Measurements from ENCODE around the gene PKHD1.
"Not testable (repeated sequence)": the region's sequence is repeated elsewhere in the genome, so short reads cannot be mapped to it uniquely, and the experiment has no call there.

The PKHD1 gene

DNA sequence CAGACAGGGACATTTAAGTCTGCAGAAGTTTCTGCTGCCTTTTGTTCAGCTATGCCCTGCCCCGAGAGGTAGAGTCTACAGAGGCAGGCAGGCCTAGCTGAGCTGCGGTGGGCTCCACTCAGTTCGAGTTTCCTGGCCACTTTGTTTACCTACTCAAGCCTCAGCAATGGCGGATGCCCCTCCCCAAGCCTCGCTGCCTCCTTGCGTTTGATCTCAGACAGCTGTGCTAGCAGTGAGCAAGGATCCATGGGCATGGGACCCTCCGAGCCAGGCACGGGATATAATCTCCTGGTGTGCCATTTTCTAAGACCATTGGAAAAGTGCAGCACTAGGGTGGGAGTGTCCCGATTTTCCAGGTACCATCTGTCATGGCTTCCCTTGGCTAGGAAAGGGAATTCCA, 164.9 kb downstream of the PKHD1 start:
- not testable (repeated sequence) for DNase-seq

GRCh38 chr6:51918347-51918746, 169.1 kb downstream of the PKHD1 start:
- DNase-seq = not testable (repeated sequence)

DNA sequence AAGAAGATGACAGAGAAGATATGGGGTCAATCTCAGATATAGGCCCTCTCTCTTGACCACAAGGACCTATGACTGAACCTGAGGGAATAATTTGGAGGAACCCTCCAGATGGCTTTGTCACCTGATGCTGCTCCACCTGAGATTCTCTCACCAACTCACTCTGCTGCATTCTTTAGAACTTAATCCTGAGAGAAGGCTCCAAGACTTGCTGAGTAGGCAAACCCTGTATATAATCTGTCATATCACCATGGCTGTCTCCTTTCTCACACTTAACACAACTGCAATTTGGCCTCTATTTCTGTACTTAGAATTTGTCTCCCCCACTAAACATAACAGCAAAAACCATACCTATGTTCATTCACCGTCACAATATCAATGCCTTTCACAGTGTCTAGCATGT, 172.3 kb downstream of the PKHD1 start:
- DNase-seq = no peak

- DNase-seq = peak; percentile 90 to 95
Measured at GRCh38 chr6:51913265-51913664, 174.1 kb downstream of the PKHD1 start.

GRCh38 chr6:51910851-51911250, 176.6 kb downstream of the PKHD1 start:
- DNase-seq = no peak

DNA sequence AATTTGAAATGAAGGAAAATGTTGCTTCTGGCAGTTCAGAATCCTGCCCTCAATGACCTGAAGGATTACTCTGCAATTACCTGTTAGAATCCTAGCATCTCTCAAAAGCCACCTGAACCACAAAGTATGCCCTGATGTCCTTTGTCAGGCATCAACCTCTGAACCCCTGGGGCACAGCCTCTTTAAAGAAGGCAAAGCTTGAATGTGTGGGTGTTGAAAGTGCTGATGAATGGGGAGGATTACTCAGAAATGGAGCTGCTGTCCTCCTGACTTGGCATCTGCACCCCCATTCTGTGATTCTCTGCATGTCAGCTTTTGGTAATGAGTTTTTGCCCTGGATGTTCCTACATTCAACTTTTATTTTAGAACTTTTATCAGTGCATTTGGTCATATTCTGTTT, 179.2 kb downstream of the PKHD1 start:
- DNase-seq = no peak

GRCh38 chr6:51901766-51902764, 185.3 kb downstream of the PKHD1 start:
- no peak for DNase-seq

GRCh38 chr6:51893366-51893765, 194.0 kb downstream of the PKHD1 start:
- DNase-seq = no peak

DNA sequence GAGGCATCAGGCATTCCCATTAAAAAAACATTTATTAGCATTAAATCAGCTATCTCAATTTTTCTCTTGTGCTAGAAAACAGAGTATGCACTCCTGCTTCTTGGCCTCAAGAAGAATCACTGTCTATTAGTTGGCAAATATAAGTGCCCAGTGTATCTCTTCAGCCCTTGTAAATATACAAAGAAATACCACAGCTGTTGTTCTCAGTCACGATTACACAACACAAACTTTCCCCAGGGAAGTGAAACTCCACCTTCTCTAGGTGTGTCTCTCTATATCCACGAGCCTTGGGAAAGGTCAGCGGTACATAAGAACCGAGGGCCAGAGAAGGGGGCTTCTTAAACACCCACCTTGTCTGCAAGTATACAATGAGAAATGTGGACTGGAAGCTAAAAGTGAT, 194.7 kb downstream of the PKHD1 start:
- DNase-seq = no peak

DNA sequence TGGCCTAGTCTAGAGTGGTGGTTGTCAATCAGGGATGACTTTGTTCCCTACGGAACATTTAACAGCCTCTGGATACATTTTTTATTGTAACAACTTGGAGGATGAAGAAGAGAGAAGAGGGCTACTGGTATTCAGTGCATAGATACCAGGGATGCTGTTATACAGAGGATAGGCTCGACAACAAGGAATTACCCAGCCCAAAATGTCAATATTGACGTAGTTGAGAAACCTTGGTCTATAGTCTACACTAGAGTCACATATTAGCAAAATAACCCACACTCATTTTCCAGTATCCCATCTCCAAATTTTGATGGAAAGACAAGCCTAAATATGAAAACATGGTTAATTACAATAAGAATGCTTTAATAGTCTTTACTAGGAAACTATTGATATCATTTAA, 195.1 kb downstream of the PKHD1 start:
- DNase-seq = no peak

GRCh38 chr6:51891784-51892183, 195.6 kb downstream of the PKHD1 start:
- no peak for DNase-seq

DNA sequence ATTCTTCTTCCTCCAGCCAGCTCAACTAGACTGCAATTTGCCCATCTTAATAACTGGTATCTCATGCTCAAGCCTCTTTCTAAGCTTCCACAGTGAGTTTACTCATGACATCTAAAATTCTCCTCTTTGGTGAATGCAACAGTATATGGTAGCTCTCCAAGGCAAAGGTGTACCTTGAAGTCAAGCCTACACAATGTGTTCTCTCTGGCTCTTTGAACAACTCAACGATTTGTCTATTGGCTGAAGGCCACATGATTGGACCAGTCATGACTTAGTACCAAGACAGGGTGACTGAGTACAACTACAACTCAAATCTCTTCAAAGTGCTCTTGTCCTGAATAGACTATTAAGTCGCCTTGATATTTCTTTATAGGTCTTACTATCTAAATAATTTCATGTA, 199.6 kb downstream of the PKHD1 start:
- DNase-seq = no peak

DNA sequence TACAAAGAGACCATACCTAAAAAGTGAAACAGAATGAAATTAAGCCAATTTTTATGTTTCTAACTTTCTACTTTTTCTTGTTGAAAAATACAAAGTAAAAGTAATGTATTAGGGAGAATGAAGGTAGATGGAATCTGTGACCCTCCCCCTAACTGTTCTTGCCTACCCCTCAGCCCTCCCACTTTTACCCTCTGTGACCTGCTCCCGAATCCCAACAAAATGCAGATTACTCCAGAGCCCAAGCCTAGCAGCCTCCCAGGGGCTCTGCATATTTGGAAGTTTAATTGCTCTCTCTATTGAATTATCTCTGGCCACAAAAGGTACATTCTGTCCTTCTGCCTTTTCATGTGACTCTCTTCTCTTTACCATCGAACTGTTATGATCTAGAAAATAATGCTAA, 201.5 kb downstream of the PKHD1 start:
- DNase-seq = no peak

DNA sequence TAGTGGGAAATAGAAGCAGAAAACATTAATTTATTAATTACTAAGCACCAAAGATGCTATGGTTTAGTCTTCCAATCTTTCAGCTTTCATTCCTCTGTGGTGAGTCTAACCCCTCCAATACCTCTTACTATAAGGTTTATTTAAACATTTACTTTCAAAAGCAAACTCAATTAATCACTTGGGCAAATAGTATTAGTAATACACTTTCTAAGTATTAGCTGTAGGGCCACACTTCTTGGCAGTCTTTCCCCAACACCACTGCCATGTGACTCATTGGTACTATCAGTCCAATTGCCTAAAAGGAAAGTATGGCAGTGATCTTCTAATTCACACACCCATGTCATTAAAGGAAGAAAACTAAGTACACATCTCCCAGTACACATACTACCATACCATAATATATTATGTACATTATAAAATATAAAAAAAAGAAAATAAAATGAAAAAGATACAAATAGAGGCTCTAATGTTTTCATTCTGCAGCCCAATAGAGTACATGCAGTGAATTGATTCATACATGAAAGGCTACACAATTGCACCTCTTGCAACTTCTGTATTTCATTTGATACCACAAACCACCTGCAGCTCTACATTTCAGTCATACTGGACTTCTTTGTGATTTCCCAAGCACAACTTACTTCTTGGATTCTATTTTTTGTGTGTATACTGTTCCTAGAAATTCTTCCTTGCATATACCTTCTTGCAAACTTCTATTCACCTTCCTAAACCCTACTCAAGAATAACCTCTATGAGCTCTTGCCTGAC, 218.6 kb downstream of the PKHD1 start:
- no peak for DNase-seq

- no peak for DNase-seq
Measured at GRCh38 chr6:51866867-51867266, 220.5 kb downstream of the PKHD1 start.

GRCh38 chr6:51865996-51866395, 221.4 kb downstream of the PKHD1 start:
- no peak for DNase-seq

DNA sequence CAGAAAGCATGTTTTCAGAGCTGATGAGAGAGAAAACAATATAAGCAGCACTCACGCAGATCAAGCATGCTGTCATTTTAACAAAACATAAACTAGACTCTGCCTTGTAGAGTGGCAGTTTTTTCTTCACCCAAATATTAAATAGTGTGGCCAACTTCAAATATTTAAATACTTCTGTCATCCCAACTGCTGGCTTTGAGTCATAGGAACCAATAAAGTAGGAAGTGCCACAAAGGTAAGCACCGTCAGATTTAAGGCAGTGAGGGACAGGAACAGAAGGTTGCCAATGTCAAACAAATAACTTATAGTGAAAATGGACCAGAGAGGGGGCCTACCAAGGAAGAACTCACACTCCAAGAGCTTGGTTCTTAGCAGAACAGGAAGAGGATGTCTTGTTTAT, 222.2 kb downstream of the PKHD1 start:
- DNase-seq = no peak

DNA sequence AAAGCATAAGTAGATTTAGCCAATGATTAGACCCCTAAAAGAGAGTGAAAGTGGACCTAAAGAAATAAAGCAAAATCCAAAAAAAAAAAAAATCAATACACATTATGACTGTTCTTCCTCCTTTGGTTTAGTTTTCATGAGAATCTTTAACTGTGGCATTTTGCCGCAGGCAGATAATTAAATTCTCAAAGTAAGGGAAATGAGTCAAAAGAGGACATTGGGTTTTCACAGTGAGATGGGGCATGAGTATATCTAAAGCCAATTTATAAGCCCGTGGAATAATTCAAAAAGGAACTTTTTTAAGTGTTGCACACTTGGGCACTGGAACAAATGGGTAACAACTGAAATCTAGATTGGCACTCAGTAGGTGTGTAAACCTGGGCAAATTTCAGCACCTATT, 230.3 kb downstream of the PKHD1 start:
- no peak for DNase-seq

GRCh38 chr6:51856508-51856907, 230.9 kb downstream of the PKHD1 start:
- no peak for DNase-seq

GRCh38 chr6:51855310-51856082, 231.9 kb downstream of the PKHD1 start:
- peak; percentile 59 to 76 for DNase-seq

GRCh38 chr6:51854876-51855275, 232.5 kb downstream of the PKHD1 start:
- DNase-seq = no peak

GRCh38 chr6:51854347-51854746, 233.1 kb downstream of the PKHD1 start:
- DNase-seq = no peak

GRCh38 chr6:51853109-51853508, 234.3 kb downstream of the PKHD1 start:
- not testable (repeated sequence) for DNase-seq
